K562 (cell line): Measurements from ENCODE around the gene FCRL6. TPM values are rescaled to one million over a fixed set of nuclear protein-coding genes. Genes with fewer than 3 reads are reported as not detected.

Source experiments
- ADNP ChIP-seq: fragments of 200-800 bp; sonication (Bioruptor generic); IDR thresholded peaks from 2 replicates; pipeline ENCODE4 v1.6.1; 2016; ENCODE audit warnings: missing genetic modification characterization, missing compliant biosample characterization
- DNMT1 ChIP-seq: fragments of 450-650 bp; IDR thresholded peaks from 2 replicates; pipeline ENCODE4 v1.6.1; 2016; ENCODE audit warnings: antibody characterized with exemption, mild to moderate bottlenecking
- E2F1 ChIP-seq: sonication (generic); formaldehyde crosslinking; IDR thresholded peaks from 2 replicates; pipeline ENCODE4 v1.8.1; 2023; ENCODE audit warnings: mild to moderate bottlenecking, missing genetic modification reagents, moderate library complexity
- ESRRB ChIP-seq: fragments of 250-450 bp; sonication (Bioruptor Pico); IDR thresholded peaks from 2 replicates; pipeline ENCODE4 v1.5.0; 2020; ENCODE audit warnings: mild to moderate bottlenecking, moderate library complexity, borderline replicate concordance
- EWSR1 ChIP-seq: fragments of 450-650 bp; IDR thresholded peaks from 2 replicates; pipeline ENCODE4 v1.6.1; 2018; ENCODE audit warnings: borderline replicate concordance, mild to moderate bottlenecking, low read depth, moderate library complexity; ENCODE audit not compliant: partially characterized antibody
- GMEB1 ChIP-seq: fragments of 250-450 bp; sonication (Bioruptor Pico); IDR thresholded peaks from 2 replicates; pipeline ENCODE4 v1.4.0; 2020; ENCODE audit warnings: mild to moderate bottlenecking
- MED1 ChIP-seq: sonication (generic); formaldehyde crosslinking; IDR thresholded peaks from 2 replicates; pipeline ENCODE4 v1.8.1; 2023; ENCODE audit warnings: missing genetic modification reagents, borderline replicate concordance
- MLX ChIP-seq, 2 experiments: fragments of 450-650 bp in 1 of 2; sonication (generic) in 1 of 2; formaldehyde crosslinking; conservative IDR thresholded peaks; 2 replicates each; pipeline versions ENCODE4 v1.4.0 to v1.8.1; 2020 to 2022; ENCODE audit warnings: mild to moderate bottlenecking in 1 of 2, missing genetic modification reagents in 1 of 2
- POLR2AphosphoS2 ChIP-seq: IDR thresholded peaks from 2 replicates; pipeline ENCODE4 v1.6.1; 2012; ENCODE audit warnings: low read length, improper control_type of control experiment
- PREB ChIP-seq: sonication (generic); formaldehyde crosslinking; IDR thresholded peaks from 2 replicates; pipeline ENCODE4 v1.8.1; 2023; ENCODE audit warnings: mild to moderate bottlenecking, missing genetic modification reagents
- PTTG1 ChIP-seq: fragments of 450-650 bp; IDR thresholded peaks from 2 replicates; pipeline ENCODE4 v1.6.1; 2016; ENCODE audit warnings: low read depth, mild to moderate bottlenecking, missing genetic modification characterization, missing compliant biosample characterization
- RUNX1 ChIP-seq: sonication (generic); IDR thresholded peaks from 2 replicates; pipeline ENCODE4 v1.6.1; 2016; ENCODE audit warnings: antibody characterized with exemption, low read depth
- ZBTB40 ChIP-seq, 2 experiments: fragments of 450-650 bp in 1 of 2; sonication (generic) in 1 of 2; formaldehyde crosslinking in 1 of 2; IDR thresholded peaks; 2 replicates each; pipeline versions ENCODE4 v1.7.1 to v1.9.0; 2016 to 2022; ENCODE audit warnings: inconsistent platforms in 1 of 2, mild to moderate bottlenecking in 1 of 2, missing genetic modification reagents in 1 of 2
- ZNF347 ChIP-seq: fragments of 450-650 bp; formaldehyde crosslinking; IDR thresholded peaks from 2 replicates; pipeline ENCODE4 v1.4.0; 2020; ENCODE audit warnings: low read depth, mild to moderate bottlenecking, moderate library complexity
- polyA plus RNA-seq, 8 experiments: library from polyadenylated mRNA; depleted of rRNA in 4 of 8; stranded (reverse) in 5 of 8; unstranded in 3 of 8; fragments of >200 nt; fragmentation: Nextera tagmentation in 2 of 8; fragmentation: Illumina TruSeq in 1 of 8; extraction: Ambion mirVana in 2 of 8; extraction: Trizol in 1 of 8; gene quantifications; 2 replicates each; pipeline versions ENCODE4 v1.2.1 to v1.2.3, GENCODE V29; 2011 to 2014; ENCODE audit warnings: inconsistent platforms in 1 of 8, missing spikeins in 1 of 8
- total RNA-seq, 7 experiments: library from RNA; depleted of rRNA in 6 of 7; stranded (reverse); fragments of >200 nt in 6 of 7; fragmentation: Illumina TruSeq in 2 of 7; extraction: Trizol in 2 of 7; gene quantifications; 2 replicates each; pipeline versions ENCODE4 v1.2.1 to v1.2.3, GENCODE V29; 2011 to 2021; ENCODE audit warnings: low replicate concordance in 1 of 7

Gene FCRL6
- total and polyA plus RNA-seq, 9 of the 15 experiments (the other 6 are each of a cell fraction or from before 2014, with no cell fraction given) = not detected

GRCh38 chr1:159798893-159799292 lies 3.3 kb upstream of the FCRL6 start (continued):
- TF ChIP-seq PREB (CRISPR knock-in tag) (no peak), E2F1 (no peak), POLR2AphosphoS2 (no peak), ZNF347 (CRISPR knock-in tag) (no peak), DNMT1 (no peak), ESRRB (CRISPR knock-in tag) (no peak), ZBTB40 (IDR thresholded peaks at IDR 0.05) (no peak), ZBTB40 (CRISPR knock-in tag; IDR thresholded peaks at IDR 0.05) (no peak), GMEB1 (CRISPR knock-in tag) (no peak), PTTG1 (tag) (no peak), EWSR1 (no peak), MLX (CRISPR knock-in tag; conservative IDR thresholded peaks at IDR 0.05) (no peak), MED1 (CRISPR knock-in tag) (no peak), ADNP (tag) (no peak), RUNX1 (no peak)
